K562 (cell line): Measurements from ENCODE around the gene GLIS2. TPM values are rescaled to one million over a fixed set of nuclear protein-coding genes. Genes with fewer than 3 reads are reported as not detected.

Source experiments
- ATAC-seq: fragments of 200-7000 bp; cut with Tn5 transposase; 3 replicates; pipeline ENCODE4 v1.9.1; 2020; ENCODE audit warnings: moderate library complexity
- BruUV-seq: library from RNA; stranded (reverse); fragments of 400-500 nt; replicated peaks from 2 replicates; lab custom pipeline; 2021; lab: Mats Ljungman, UMichigan
- CTCF ChIA-PET: fragments of 300-600 bp; formaldehyde crosslinking; extraction: SDS; loops from one replicate; lab custom pipeline; 2021; ENCODE audit warnings: low intra/inter-chr PET ratio; lab: Yijun Ruan, JAX
- POLR2A ChIA-PET: fragments of 300-600, 350-650 bp; sonication (Branson Sonifier 250); formaldehyde crosslinking; extraction: SDS; loops from one replicate; lab custom pipeline; 2021; ENCODE audit warnings: antibody characterized with exemption, inconsistent platforms; lab: Yijun Ruan, JAX
- DNase-seq, 4 experiments: peaks; one replicate each; pipeline versions ENCODE4 v3.0.0 to v3.0.0-alpha.2; 2011 to 2018; ENCODE audit warnings: low spot score in 3 of 4, mixed read lengths in 3 of 4; ENCODE audit errors: extremely low read depth in 1 of 4
- FAIRE-seq: peaks from 2 replicates; lab custom pipeline; 2011; peaks lifted over from hg19 to GRCh38; lab: Jason Lieb, UNC
- H2AFZ ChIP-seq: 2 replicates; pipeline ENCODE4 v1.6.0; 2011; ENCODE audit warnings: low read depth, low read length, control low read depth, inconsistent platforms
- H3K27ac ChIP-seq: fragments of 200-600 bp; 3 replicates; pipeline ENCODE4 v1.8.0; 2011; ENCODE audit warnings: low read depth, mild to moderate bottlenecking, control low read depth, inconsistent platforms, low read length, moderate library complexity, mixed read lengths; ENCODE audit errors: extremely low read depth
- H3K27me3 ChIP-seq, 2 experiments: fragments of 300-600 bp in 1 of 2; 2 replicates in 1 of 2; 3 replicates in 1 of 2; pipeline versions ENCODE4 v1.6.0 to v1.8.0; 2011; ENCODE audit warnings: inconsistent platforms in 2 of 2, low read length in 2 of 2, mild to moderate bottlenecking in 1 of 2, mixed read lengths in 1 of 2, moderate library complexity in 1 of 2; ENCODE audit not compliant: control insufficient read depth in 2 of 2, insufficient read depth in 2 of 2
- H3K36me3 ChIP-seq: fragments of 300-600 bp; 3 replicates; pipeline ENCODE4 v1.8.0; 2011; ENCODE audit warnings: mild to moderate bottlenecking, low read length, inconsistent platforms; ENCODE audit not compliant: control insufficient read depth, insufficient read depth
- H3K4me1 ChIP-seq, 2 experiments: fragments of 200-600 bp in 1 of 2; replicated peaks in 1 of 2; 2 replicates in 1 of 2; 3 replicates in 1 of 2; pipeline versions ENCODE4 v1.5.1 to v1.8.0; 2011; ENCODE audit warnings: inconsistent platforms in 2 of 2, low read length in 2 of 2, mild to moderate bottlenecking in 1 of 2, mixed read lengths in 1 of 2, moderate library complexity in 1 of 2; ENCODE audit not compliant: control insufficient read depth in 2 of 2, insufficient read depth in 2 of 2
- H3K4me2 ChIP-seq: 2 replicates; pipeline ENCODE4 v1.6.1; 2011; ENCODE audit warnings: low read length, control low read depth, inconsistent platforms, mixed read lengths; ENCODE audit not compliant: insufficient read depth
- H3K4me3 ChIP-seq: fragments of 200-600 bp; sonication (generic), shearing (Covaris generic); 2 replicates; pipeline ENCODE4 v1.5.1; 2016; ENCODE audit warnings: control low read depth, inconsistent platforms
- H3K79me2 ChIP-seq: fragments of 200-600 bp; 3 replicates; pipeline ENCODE4 v1.8.0; 2011; ENCODE audit warnings: low read length, inconsistent platforms; ENCODE audit not compliant: control insufficient read depth, insufficient read depth
- H3K9ac ChIP-seq, 2 experiments: 2 replicates each; pipeline versions ENCODE4 v1.6.0 to v1.6.1; 2011; ENCODE audit warnings: low read depth in 2 of 2, low read length in 2 of 2, control low read depth in 1 of 2, inconsistent platforms in 1 of 2, mild to moderate bottlenecking in 1 of 2, mixed read lengths in 1 of 2; ENCODE audit not compliant: insufficient read depth in 1 of 2
- H3K9me1 ChIP-seq: one replicate; pipeline ENCODE4 v1.6.0; 2011; ENCODE audit warnings: inconsistent platforms, mild to moderate bottlenecking, low read length, moderate library complexity; ENCODE audit not compliant: control insufficient read depth, insufficient read depth
- H3K9me3 ChIP-seq: replicated peaks from 2 replicates; pipeline ENCODE4 v1.5.1; 2011; ENCODE audit warnings: low read depth, low read length, inconsistent platforms; ENCODE audit not compliant: control insufficient read depth, insufficient read depth
- H4K20me1 ChIP-seq: replicated peaks from 2 replicates; pipeline ENCODE4 v1.6.1; 2011; ENCODE audit warnings: low read length, inconsistent platforms, mixed read lengths; ENCODE audit not compliant: control insufficient read depth, insufficient read depth
- HCFC1 ChIP-seq: IDR thresholded peaks from 2 replicates; pipeline ENCODE4 v1.6.1; 2012; ENCODE audit warnings: low read depth, low read length, improper control_type of control experiment
- HIVEP1 ChIP-seq: fragments of 250-450 bp; sonication (Bioruptor Pico); IDR thresholded peaks from 2 replicates; pipeline ENCODE4 v1.4.0; 2020; ENCODE audit warnings: mild to moderate bottlenecking
- KHSRP ChIP-seq: fragments of 450-650 bp; IDR thresholded peaks from 2 replicates; pipeline ENCODE4 v1.6.1; 2017
- MCM2 ChIP-seq: fragments of 450-650 bp; IDR thresholded peaks from 2 replicates; pipeline ENCODE4 v1.6.1; 2017; ENCODE audit warnings: low read depth, mild to moderate bottlenecking
- NCOA6 ChIP-seq: fragments of 450-650 bp; IDR thresholded peaks from 2 replicates; pipeline ENCODE4 v1.6.1; 2017; ENCODE audit warnings: mild to moderate bottlenecking
- NFIC ChIP-seq: fragments of 450-650 bp; IDR thresholded peaks from 2 replicates; pipeline ENCODE4 v1.6.1; 2017; ENCODE audit warnings: mild to moderate bottlenecking, inconsistent platforms
- SMAD3 ChIP-seq: fragments of 450-650 bp; formaldehyde crosslinking; conservative IDR thresholded peaks from 2 replicates; pipeline ENCODE4 v1.4.0; 2020; ENCODE audit warnings: mild to moderate bottlenecking
- TRIM24 ChIP-seq, 2 experiments: fragments of 450-650 bp; IDR thresholded peaks; 2 replicates each; pipeline ENCODE4 v1.6.1; 2016
- WHSC1 ChIP-seq: IDR thresholded peaks from one replicate; pipeline ENCODE4 v1.6.1; 2012; ENCODE audit warnings: low read length, control low read depth, inconsistent platforms
- ZNF239 ChIP-seq: fragments of 250-450 bp; sonication (Bioruptor Pico); IDR thresholded peaks from 2 replicates; pipeline ENCODE4 v1.4.0; 2020; ENCODE audit warnings: mild to moderate bottlenecking
- ZNF3 ChIP-seq: fragments of 250-450 bp; sonication (Bioruptor Pico); IDR thresholded peaks from 2 replicates; pipeline ENCODE4 v1.5.0; 2021; ENCODE audit warnings: mild to moderate bottlenecking, moderate library complexity
- ZZZ3 ChIP-seq: fragments of 450-650 bp; IDR thresholded peaks from 2 replicates; pipeline ENCODE4 v1.6.1; 2016; ENCODE audit warnings: antibody characterized with exemption, mild to moderate bottlenecking, moderate library complexity
- WGBS: fragments of 100-300 bp; shearing (Covaris generic); methylation state at CpG from one replicate; pipeline ENCODE4 v1.1.6; 2016; ENCODE audit warnings: low coverage, mixed read lengths; ENCODE audit not compliant: insufficient coverage; ENCODE audit errors: missing lambda C conversion rate; 5-methylcytosine and 5-hydroxymethylcytosine counted together
- in situ Hi-C: fragments of 300-500 bp; cut with MboI; formaldehyde crosslinking; loops from 4 replicates; pipeline ENCODE4 v1.15.0; 2018; ENCODE audit warnings: inconsistent platforms, mixed read lengths
- intact Hi-C: fragments of 100-400 bp; cut with micrococcal nuclease; formaldehyde crosslinking; loops from 2 replicates; pipeline ENCODE4 v1.14.2; 2022
- polyA plus RNA-seq, 8 experiments: library from polyadenylated mRNA; depleted of rRNA in 4 of 8; stranded (reverse) in 5 of 8; unstranded in 3 of 8; fragments of >200 nt; fragmentation: Nextera tagmentation in 2 of 8; fragmentation: Illumina TruSeq in 1 of 8; extraction: Ambion mirVana in 2 of 8; extraction: Trizol in 1 of 8; gene quantifications; 2 replicates each; pipeline versions ENCODE4 v1.2.1 to v1.2.3, GENCODE V29; 2011 to 2014; ENCODE audit warnings: inconsistent platforms in 1 of 8, missing spikeins in 1 of 8
- total RNA-seq, 7 experiments: library from RNA; depleted of rRNA in 6 of 7; stranded (reverse); fragments of >200 nt in 6 of 7; fragmentation: Illumina TruSeq in 2 of 7; extraction: Trizol in 2 of 7; gene quantifications; 2 replicates each; pipeline versions ENCODE4 v1.2.1 to v1.2.3, GENCODE V29; 2011 to 2021; ENCODE audit warnings: low replicate concordance in 1 of 7
- TF ChIP-seq, protein P1 (sequence below), 2 experiments: fragments of 450-650 bp; IDR thresholded peaks; 2 replicates each; pipeline ENCODE4 v1.6.1; 2018; ENCODE audit warnings: mild to moderate bottlenecking in 2 of 2, low read depth in 1 of 2; ENCODE audit not compliant: partially characterized antibody in 2 of 2
- TF ChIP-seq, protein P2 (sequence below): sonication (generic); formaldehyde crosslinking; IDR thresholded peaks from 2 replicates; pipeline ENCODE4 v1.9.0; 2022; ENCODE audit warnings: mild to moderate bottlenecking, missing genetic modification reagents
- TF ChIP-seq, protein P3 (sequence below): fragments of 450-650 bp; IDR thresholded peaks from one replicate; pipeline ENCODE4 v1.6.1; 2018; ENCODE audit warnings: mild to moderate bottlenecking, moderate library complexity; ENCODE audit not compliant: partially characterized antibody

GLIS2 gene
- total and polyA plus RNA-seq, 9 of the 15 experiments (the other 6 are each of a cell fraction or from before 2014, with no cell fraction given), result 0.10 to 9.0 (median 0.57) TPM

DNA sequence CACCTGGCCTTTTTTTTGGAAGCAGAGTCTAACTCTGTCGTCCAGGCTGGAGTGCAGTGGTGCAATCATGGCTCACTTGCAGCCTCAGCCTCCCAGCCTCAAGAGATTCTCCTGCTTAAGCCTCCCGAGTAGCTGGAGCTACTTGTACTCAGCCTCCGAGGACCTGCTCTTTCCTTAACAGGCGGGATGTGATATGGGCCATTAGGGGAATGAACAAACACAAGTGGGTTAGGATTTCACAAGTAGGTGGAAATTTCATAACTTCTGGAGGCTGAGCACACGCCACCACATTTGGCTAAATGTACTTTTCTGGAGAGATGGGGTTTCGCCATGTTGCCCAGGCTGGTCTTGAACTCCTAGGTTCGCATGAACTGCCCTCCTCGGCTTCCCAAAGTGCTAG lies 31.1 kb downstream of the GLIS2 start (continued):
- no peak for TF ChIP-seq KHSRP
- no peak for TF ChIP-seq ZZZ3
- no peak for TF ChIP-seq HIVEP1 (CRISPR knock-in tag)

DNA sequence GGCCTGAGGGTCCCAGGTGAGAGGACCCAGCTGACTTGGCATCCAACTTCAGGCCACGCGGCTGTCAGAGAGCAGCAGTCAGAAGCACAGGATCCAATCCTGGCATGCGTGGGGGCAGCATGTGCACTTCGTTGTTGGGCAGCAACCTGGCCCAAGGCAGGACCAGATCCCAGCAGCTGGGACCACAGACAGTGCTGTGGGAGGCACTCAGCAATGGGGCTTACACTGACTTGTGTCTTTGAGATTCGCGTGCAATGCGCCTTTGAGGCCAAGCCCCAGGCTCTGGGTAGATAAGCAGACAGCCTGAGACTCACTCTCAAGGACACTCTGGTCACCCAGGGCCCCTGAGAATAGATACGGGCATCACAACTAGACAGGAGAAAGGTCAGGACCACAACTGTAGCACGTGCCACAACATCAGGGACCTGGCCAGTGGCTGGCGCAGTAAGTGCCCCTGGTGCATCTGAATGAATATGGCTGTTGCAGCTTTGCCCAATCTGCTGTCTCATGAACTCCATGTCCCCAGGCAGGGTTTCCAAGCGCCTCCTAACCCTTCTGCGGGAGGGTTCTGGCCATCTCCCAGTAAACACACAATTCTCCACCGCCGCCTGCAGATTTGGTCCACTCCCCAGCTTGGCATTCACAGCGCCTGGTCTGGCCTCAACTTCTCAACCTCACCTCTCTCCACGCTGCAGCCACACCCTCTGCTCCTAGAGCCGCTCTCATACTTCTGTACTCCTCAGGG lies 32.1 kb downstream of the GLIS2 start:
- H2AFZ ChIP-seq, result no peak overlapping the region
- BruUV-seq, result no TSS peak
- TF ChIP-seq, protein P1, sequence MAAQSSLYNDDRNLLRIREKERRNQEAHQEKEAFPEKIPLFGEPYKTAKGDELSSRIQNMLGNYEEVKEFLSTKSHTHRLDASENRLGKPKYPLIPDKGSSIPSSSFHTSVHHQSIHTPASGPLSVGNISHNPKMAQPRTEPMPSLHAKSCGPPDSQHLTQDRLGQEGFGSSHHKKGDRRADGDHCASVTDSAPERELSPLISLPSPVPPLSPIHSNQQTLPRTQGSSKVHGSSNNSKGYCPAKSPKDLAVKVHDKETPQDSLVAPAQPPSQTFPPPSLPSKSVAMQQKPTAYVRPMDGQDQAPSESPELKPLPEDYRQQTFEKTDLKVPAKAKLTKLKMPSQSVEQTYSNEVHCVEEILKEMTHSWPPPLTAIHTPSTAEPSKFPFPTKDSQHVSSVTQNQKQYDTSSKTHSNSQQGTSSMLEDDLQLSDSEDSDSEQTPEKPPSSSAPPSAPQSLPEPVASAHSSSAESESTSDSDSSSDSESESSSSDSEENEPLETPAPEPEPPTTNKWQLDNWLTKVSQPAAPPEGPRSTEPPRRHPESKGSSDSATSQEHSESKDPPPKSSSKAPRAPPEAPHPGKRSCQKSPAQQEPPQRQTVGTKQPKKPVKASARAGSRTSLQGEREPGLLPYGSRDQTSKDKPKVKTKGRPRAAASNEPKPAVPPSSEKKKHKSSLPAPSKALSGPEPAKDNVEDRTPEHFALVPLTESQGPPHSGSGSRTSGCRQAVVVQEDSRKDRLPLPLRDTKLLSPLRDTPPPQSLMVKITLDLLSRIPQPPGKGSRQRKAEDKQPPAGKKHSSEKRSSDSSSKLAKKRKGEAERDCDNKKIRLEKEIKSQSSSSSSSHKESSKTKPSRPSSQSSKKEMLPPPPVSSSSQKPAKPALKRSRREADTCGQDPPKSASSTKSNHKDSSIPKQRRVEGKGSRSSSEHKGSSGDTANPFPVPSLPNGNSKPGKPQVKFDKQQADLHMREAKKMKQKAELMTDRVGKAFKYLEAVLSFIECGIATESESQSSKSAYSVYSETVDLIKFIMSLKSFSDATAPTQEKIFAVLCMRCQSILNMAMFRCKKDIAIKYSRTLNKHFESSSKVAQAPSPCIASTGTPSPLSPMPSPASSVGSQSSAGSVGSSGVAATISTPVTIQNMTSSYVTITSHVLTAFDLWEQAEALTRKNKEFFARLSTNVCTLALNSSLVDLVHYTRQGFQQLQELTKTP (IDR thresholded peaks at IDR 0.05; ENCODE audit: low read depth in 1 of 2, partially characterized antibody in 2 of 2), result no peak
- TF ChIP-seq WHSC1 (no peak), HCFC1 (no peak), TRIM24 (IDR thresholded peaks at IDR 0.05) (no peak), ZNF3 (CRISPR knock-in tag) (no peak), SMAD3 (CRISPR knock-in tag) (no peak), NFIC (0 out of 2 replicates have a peak, but pooled peaks have one; percentile 15), ZNF239 (CRISPR knock-in tag) (no peak), NCOA6 (no peak), MCM2 (no peak)
- TF ChIP-seq, protein P2, sequence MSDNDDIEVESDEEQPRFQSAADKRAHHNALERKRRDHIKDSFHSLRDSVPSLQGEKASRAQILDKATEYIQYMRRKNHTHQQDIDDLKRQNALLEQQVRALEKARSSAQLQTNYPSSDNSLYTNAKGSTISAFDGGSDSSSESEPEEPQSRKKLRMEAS (CRISPR knock-in tag), result no peak; the same call in none of the 2 replicates
- TF ChIP-seq, protein P3, sequence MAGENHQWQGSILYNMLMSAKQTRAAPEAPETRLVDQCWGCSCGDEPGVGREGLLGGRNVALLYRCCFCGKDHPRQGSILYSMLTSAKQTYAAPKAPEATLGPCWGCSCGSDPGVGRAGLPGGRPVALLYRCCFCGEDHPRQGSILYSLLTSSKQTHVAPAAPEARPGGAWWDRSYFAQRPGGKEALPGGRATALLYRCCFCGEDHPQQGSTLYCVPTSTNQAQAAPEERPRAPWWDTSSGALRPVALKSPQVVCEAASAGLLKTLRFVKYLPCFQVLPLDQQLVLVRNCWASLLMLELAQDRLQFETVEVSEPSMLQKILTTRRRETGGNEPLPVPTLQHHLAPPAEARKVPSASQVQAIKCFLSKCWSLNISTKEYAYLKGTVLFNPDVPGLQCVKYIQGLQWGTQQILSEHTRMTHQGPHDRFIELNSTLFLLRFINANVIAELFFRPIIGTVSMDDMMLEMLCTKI, result no peak

More for the DNA sequence above, 32.1 kb downstream of the GLIS2 start:
- DNase-seq (peak; percentile 16 to 82 (median 44)), ATAC-seq (peak; percentile 63), FAIRE-seq (peak; percentile 81)
- Histone ChIP-seq H4K20me1 (peaks cover 13% of the 10 kb centered on the region; the same call in 1 of the 2 replicates), H3K9ac (peak overlapping the region; percentile 10 to 73; a peak in 3 of 4 replicates), H3K9me3 (peaks cover 9% of the 10 kb centered on the region; the same call in 1 of the 2 replicates), H3K27me3 (no peaks in the 10 kb centered on the region), H3K9me1 (no peaks in the 10 kb centered on the region), H3K4me1 (peaks cover 22 to 43% of the 10 kb centered on the region in 2 experiments; a peak in 4 of 5 replicates), H3K4me3 (no peak overlapping the region), H3K4me2 (peak overlapping the region; percentile 45), H3K79me2 (peaks cover 80% of the 10 kb centered on the region), H3K27ac (no peak overlapping the region; the same call in 2 of the 3 replicates), H3K36me3 (peaks cover 57% of the 10 kb centered on the region; the same call in 2 of the 3 replicates)
- POLR2A ChIA-PET, result interaction anchor here (0.6 to 0.8 kb wide), 4 partner anchors 11 to 374 kb away, joined by 3 to 6 read pairs (median 4); no protein-coding TSS in a partner anchor
- WGBS, result 52% methylated on average over 17 of the region's 17 CpGs
- intact Hi-C loops, result no loop called here
- in situ Hi-C loops, result loop anchor here (5.0 kb wide), 1 partner anchor 76 kb away; the partner anchor contains the start of gene TFAP4
- CTCF ChIA-PET, result no interaction called here
